Breast epithelium (tissue), 3 donors: ENCODE measurements around the gene RPS6KA4.

Experiments
- CTCF ChIP-seq, 3 donors: fragments of 450-650 bp; IDR thresholded peaks; one replicate each; pipeline ENCODE4 v1.5.1; 2016 to 2017; ENCODE audit warnings: antibody characterized with exemption in 3 of 3, mild to moderate bottlenecking in 3 of 3, moderate library complexity in 3 of 3
- POLR2A ChIP-seq: fragments of 450-650 bp; IDR thresholded peaks from one replicate; pipeline ENCODE4 v1.6.1; 2016; ENCODE audit warnings: antibody characterized with exemption, mild to moderate bottlenecking, moderate library complexity
- POLR2AphosphoS5 ChIP-seq, 3 donors: sonication (generic); formaldehyde crosslinking; IDR thresholded peaks; one replicate each; pipeline ENCODE4 v1.6.1; 2017; ENCODE audit warnings: antibody characterized with exemption in 3 of 3

DNA sequence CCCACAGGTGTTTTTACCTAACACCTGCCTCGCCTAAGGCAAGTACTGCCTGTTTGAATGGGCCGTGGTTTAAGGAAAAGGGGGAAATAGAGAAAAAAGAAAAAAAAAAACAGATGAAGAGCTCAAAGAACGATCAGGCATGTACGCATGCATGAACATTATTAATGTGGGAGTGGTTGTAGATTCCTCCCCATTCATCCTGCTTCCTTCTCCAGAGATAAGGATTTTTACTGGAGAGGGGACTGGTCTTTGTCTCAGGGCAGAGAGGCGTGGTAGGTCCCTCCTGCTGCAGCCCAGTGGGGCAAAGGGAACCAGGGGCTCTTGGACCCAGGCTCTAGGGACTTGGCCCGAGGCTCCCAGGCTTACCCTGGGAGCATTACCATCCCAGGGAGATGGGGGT, 23.1 kb downstream of the RPS6KA4 start:
- no peak for TF ChIP-seq CTCF (IDR thresholded peaks at IDR 0.05)
- TF ChIP-seq POLR2AphosphoS5 (IDR thresholded peaks at IDR 0.05), result no peak
- no peak for TF ChIP-seq POLR2A
